Stomach (tissue), 9 donors: Measurements from ENCODE around the gene ACSBG1. TPM values are rescaled to one million over a fixed set of nuclear protein-coding genes. Genes with fewer than 3 reads are reported as not detected.

Experiments
- DNase-seq, 2 donors: peaks; one replicate each; pipeline versions ENCODE4 v3.0.0 to v3.0.0-alpha.2; 2013 to 2019
- H3K27ac ChIP-seq, 5 donors: fragments of 200-600 bp in 4 of 5; sonication (generic) in 4 of 5; one replicate each; pipeline ENCODE4 v1.5.1; 2013 to 2019; ENCODE audit warnings: mild to moderate bottlenecking in 1 of 5, moderate library complexity in 1 of 5
- H3K27me3 ChIP-seq, 3 donors: fragments of 200-600 bp; sonication (generic); one replicate each; pipeline ENCODE4 v1.5.1; 2017 to 2019; ENCODE audit warnings: mixed run types in 1 of 3
- H3K36me3 ChIP-seq, 4 donors: fragments of 200-600 bp; sonication (generic); 1 replicate in 3 of 4; 2 replicates in 1 of 4; pipeline ENCODE4 v1.5.1; 2016 to 2019
- H3K4me1 ChIP-seq, 4 donors: fragments of 200-600 bp; sonication (generic); one replicate each; pipeline ENCODE4 v1.5.1; 2016 to 2019
- H3K4me3 ChIP-seq, 4 donors: fragments of 200-600 bp; sonication (generic) in 3 of 4; one replicate each; pipeline ENCODE4 v1.5.1; 2016 to 2019; ENCODE audit warnings: mild to moderate bottlenecking in 1 of 4
- H3K9me3 ChIP-seq, 4 donors: fragments of 200-600 bp; sonication (generic); one replicate each; pipeline ENCODE4 v1.5.1; 2016 to 2019
- EP300 ChIP-seq: sonication (generic); formaldehyde crosslinking; IDR thresholded peaks from one replicate; pipeline ENCODE4 v1.6.1; 2017; ENCODE audit warnings: antibody characterized with exemption
- POLR2A ChIP-seq, 4 donors: fragments of 450-650 bp; IDR thresholded peaks; one replicate each; pipeline ENCODE4 v1.6.1; 2016; ENCODE audit warnings: antibody characterized with exemption in 4 of 4, control low read depth in 2 of 4, mild to moderate bottlenecking in 1 of 4, moderate library complexity in 1 of 4
- POLR2AphosphoS5 ChIP-seq, 3 donors: sonication (generic); formaldehyde crosslinking; IDR thresholded peaks; one replicate each; pipeline ENCODE4 v1.6.1; 2016; ENCODE audit warnings: antibody characterized with exemption in 3 of 3
- WGBS, 5 donors: extraction: QIAGEN DNeasy Blood & Tissue Kit in 3 of 5; methylation state at CpG; one replicate each; pipeline versions ENCODE4 v1.1.5 to v1.1.7; 2013 to 2018; 5-methylcytosine and 5-hydroxymethylcytosine counted together
- intact Hi-C: fragments of 100-400 bp; cut with DNase I; formaldehyde crosslinking; loops from one replicate; pipeline ENCODE4 v1.15.1; 2023; ENCODE audit warnings: low total_unique reads
- polyA plus RNA-seq, 3 donors: library from polyadenylated mRNA; stranded (reverse); fragments of 200-250 nt; gene quantifications; one replicate each; pipeline ENCODE4 v1.2.3, GENCODE V29; 2013
- total RNA-seq, 5 donors: library from RNA; depleted of rRNA; stranded (reverse); fragments of >200 nt; gene quantifications; one replicate each; pipeline versions ENCODE4 v1.1.0 to v1.2.3, GENCODE V29; 2014 to 2016
- TF ChIP-seq, protein P1 (sequence below), 7 experiments: fragments of 450-650 bp in 4 of 7; fragments of 200-600 bp in 3 of 7; sonication (generic) in 3 of 7; IDR thresholded peaks; one replicate each; pipeline ENCODE4 v1.5.1; 2016 to 2019; ENCODE audit warnings: antibody characterized with exemption in 7 of 7, control low read depth in 2 of 7, mild to moderate bottlenecking in 1 of 7
- donor health status: healthy with polysubstance abuse.
- donor health status: Bipolar disorder and iron deficiency.
- donor health status: healthy.

The ACSBG1 gene
- total and polyA plus RNA-seq, 8 donors = under 0.01 to 1.5 (median 0.15) TPM; not detected in 3

- intact Hi-C loops = no loop called here
Observed at GRCh38 chr15:78266806-78267205, 32.4 kb upstream of the ACSBG1 start.

DNA sequence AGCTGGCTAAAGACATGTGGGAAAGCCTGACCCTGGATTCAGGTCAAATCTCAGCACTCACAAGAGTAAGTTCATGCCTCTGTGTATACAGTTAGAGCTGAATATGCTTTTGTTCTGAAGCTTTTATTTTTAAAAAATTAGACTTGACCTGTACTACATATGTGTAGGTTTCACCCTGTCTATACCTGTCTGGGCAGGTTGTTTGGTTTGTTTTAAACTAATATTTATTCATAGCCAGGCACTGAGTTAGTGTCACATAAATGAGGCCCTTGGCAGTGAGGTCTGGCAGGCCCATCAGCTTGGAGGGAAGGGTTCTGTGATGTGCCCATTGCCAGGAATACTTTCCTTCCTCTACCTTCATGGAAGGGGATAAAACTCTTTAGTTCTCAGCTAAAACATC, 31.9 kb upstream of the ACSBG1 start:
- Histone ChIP-seq H3K4me3 (peak overlapping the region in 2 of 4 donors; percentile 60 to 73), H3K4me1 (peaks cover 26 to 52% (median 32%) of the 10 kb centered on the region in 4 donors), H3K36me3 (peaks cover 4 to 10% (median 8%) of the 10 kb centered on the region in 4 donors), H3K9me3 (no peaks in the 10 kb centered on the region), H3K27me3 (no peaks in the 10 kb centered on the region), H3K27ac (peak overlapping the region in 4 of 5 donors; percentile 14 to 84 (median 82))
- no peak for TF ChIP-seq EP300
- TF ChIP-seq, protein P1, sequence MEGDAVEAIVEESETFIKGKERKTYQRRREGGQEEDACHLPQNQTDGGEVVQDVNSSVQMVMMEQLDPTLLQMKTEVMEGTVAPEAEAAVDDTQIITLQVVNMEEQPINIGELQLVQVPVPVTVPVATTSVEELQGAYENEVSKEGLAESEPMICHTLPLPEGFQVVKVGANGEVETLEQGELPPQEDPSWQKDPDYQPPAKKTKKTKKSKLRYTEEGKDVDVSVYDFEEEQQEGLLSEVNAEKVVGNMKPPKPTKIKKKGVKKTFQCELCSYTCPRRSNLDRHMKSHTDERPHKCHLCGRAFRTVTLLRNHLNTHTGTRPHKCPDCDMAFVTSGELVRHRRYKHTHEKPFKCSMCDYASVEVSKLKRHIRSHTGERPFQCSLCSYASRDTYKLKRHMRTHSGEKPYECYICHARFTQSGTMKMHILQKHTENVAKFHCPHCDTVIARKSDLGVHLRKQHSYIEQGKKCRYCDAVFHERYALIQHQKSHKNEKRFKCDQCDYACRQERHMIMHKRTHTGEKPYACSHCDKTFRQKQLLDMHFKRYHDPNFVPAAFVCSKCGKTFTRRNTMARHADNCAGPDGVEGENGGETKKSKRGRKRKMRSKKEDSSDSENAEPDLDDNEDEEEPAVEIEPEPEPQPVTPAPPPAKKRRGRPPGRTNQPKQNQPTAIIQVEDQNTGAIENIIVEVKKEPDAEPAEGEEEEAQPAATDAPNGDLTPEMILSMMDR (IDR thresholded peaks at IDR 0.05) = no peak
- TF ChIP-seq POLR2AphosphoS5 (IDR thresholded peaks at IDR 0.05) = no peak
- TF ChIP-seq POLR2A (IDR thresholded peaks at IDR 0.05) = no peak
- peak in 1 of 2 donors; percentile 30 for DNase-seq
- intact Hi-C loops = no loop called here

More at GRCh38 chr15:78266806-78267205, 32.4 kb upstream of the ACSBG1 start:
- Histone ChIP-seq H3K4me3 (peak overlapping the region in 1 of 4 donors; percentile 60), H3K27ac (peak overlapping the region in 1 of 5 donors; percentile 81), H3K9me3 (no peaks in the 10 kb centered on the region), H3K27me3 (no peaks in the 10 kb centered on the region), H3K36me3 (peaks cover 4 to 15% (median 13%) of the 10 kb centered on the region in 4 donors), H3K4me1 (peaks cover 26 to 49% (median 32%) of the 10 kb centered on the region in 4 donors)
- DNase-seq = no peak
- TF ChIP-seq, protein P1 (IDR thresholded peaks at IDR 0.05) = no peak
- TF ChIP-seq EP300 = no peak
- TF ChIP-seq POLR2AphosphoS5 (IDR thresholded peaks at IDR 0.05) = no peak
- TF ChIP-seq POLR2A (IDR thresholded peaks at IDR 0.05) = no peak
- 81 to 87% (median 84%) methylated on average over 2 of the region's 2 CpGs for WGBS, 5 donors

GRCh38 chr15:78265752-78266224, 31.4 kb upstream of the ACSBG1 start:
- Histone ChIP-seq H3K27ac (peak overlapping the region in 4 of 5 donors; percentile 14 to 84 (median 82)), H3K36me3 (peaks cover 0 to 5% (median 3%) of the 10 kb centered on the region in 4 donors), H3K9me3 (no peaks in the 10 kb centered on the region), H3K27me3 (no peaks in the 10 kb centered on the region), H3K4me1 (peaks cover 26 to 54% (median 32%) of the 10 kb centered on the region in 4 donors), H3K4me3 (peak overlapping the region in 2 of 4 donors; percentile 60 to 73)
- intact Hi-C loops = no loop called here
- TF ChIP-seq EP300 = no peak
- TF ChIP-seq POLR2AphosphoS5 (IDR thresholded peaks at IDR 0.05) = peak in 2 of 3 donors; percentile 61 to 69
- DNase-seq = peak in 1 of 2 donors; percentile 50
- 35 to 49% (median 46%) methylated on average over 9 of the region's 9 CpGs for WGBS, 5 donors

DNA sequence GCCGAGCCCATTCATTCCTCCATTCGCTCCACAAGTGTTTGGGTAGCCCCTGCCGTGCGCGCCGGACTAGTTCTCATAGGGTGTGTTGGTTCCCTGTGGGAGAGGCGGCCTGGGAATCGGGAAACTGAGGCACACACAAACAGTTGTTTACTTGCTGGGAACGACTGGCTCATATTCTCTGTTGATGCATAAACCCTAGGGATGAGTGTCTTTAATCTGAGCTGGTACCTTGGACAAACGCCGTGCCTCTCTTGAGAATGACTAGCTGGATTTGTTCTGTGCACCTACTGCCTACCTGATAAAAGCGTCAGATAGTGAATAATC, 30.7 kb upstream of the ACSBG1 start:
- no peaks in the 10 kb centered on the region for H3K9me3 ChIP-seq
- H3K27ac ChIP-seq = peak overlapping the region; percentile 37 to 84 (median 81)
- H3K27me3 ChIP-seq = no peaks in the 10 kb centered on the region
- intact Hi-C loops = no loop called here
- H3K4me1 ChIP-seq = peaks cover 26 to 54% (median 32%) of the 10 kb centered on the region in 4 donors
- H3K4me3 ChIP-seq = peak overlapping the region; percentile 60 to 78 (median 68)
- 23 to 39% (median 29%) methylated on average over 7 to 12 of the region's 12 CpGs for WGBS, 5 donors
- no peaks in the 10 kb centered on the region for H3K36me3 ChIP-seq
- no peak for DNase-seq
- TF ChIP-seq POLR2AphosphoS5 (IDR thresholded peaks at IDR 0.05) (no peak), POLR2A (IDR thresholded peaks at IDR 0.05) (no peak), EP300 (no peak)
- TF ChIP-seq, protein P1 (IDR thresholded peaks at IDR 0.05) = no peak
